ENCODE results near the gene DALRD3. TPM values are rescaled to one million over a fixed set of nuclear protein-coding genes. Genes with fewer than 3 reads are reported as not detected.
A peak's percentile ranks its signal among the peaks of the same experiment; 100 is the strongest.

Gene DALRD3
- total and polyA plus RNA-seq, 2 of the 8 experiments (the other 6 are each of a cell fraction or from before 2014, with no cell fraction given): 30.4 to 86.5 TPM

GRCh38 chr3:49020330-49021212 lies 2.2 kb upstream of the DALRD3 start:
- DNase-seq (ENCODE audit: low read depth in 1 of 2, low spot score in 2 of 2) (peak in 1 of 2 experiments; percentile 65), FAIRE-seq (no peak)
- H3K79me2 ChIP-seq (ENCODE audit: control insufficient read depth in 1 of 2, insufficient read depth in 2 of 2, low read length in 2 of 2): peaks cover 0 to 16% of the 10 kb centered on the region in 2 experiments; a peak in 1 of 4 replicates
- peak overlapping the region; percentile 91 for H3K27ac ChIP-seq (ENCODE audit: low read depth, low read length)
- peak overlapping the region; percentile 62 for H3K4ac ChIP-seq (replicated peaks; ENCODE audit: insufficient read length, low read depth, low read length)
- peak overlapping the region; percentile 62 for H4K91ac ChIP-seq (replicated peaks; ENCODE audit: insufficient read length, low read length)
- H2BK5ac ChIP-seq (ENCODE audit: low read depth, low read length): peak overlapping the region; percentile 98
- peak overlapping the region; percentile 75 for H3K56ac ChIP-seq (replicated peaks; ENCODE audit: insufficient read length, low read depth, low read length)
- H2BK12ac ChIP-seq (ENCODE audit: low read depth, low read length): 0 out of 2 replicates have a peak overlapping the region, but pooled peaks have one; percentile 75
- H3K23me2 ChIP-seq (ENCODE audit: low read depth, low read length): peaks cover 32% of the 10 kb centered on the region
- no peaks in the 10 kb centered on the region for H3K27me3 ChIP-seq (replicated peaks in 1 of 4; ENCODE audit: control insufficient read depth in 3 of 4, extremely low read depth in 1 of 4, insufficient read depth in 3 of 4, low read length in 3 of 4)
- H2AK5ac ChIP-seq (ENCODE audit: low read depth, low read length): 0 out of 2 replicates have a peak overlapping the region, but pooled peaks have one; percentile 77
- POLR2A ChIA-PET (ENCODE audit: partially characterized antibody): interaction anchor here (0.6 to 38.8 kb wide), 20 partner anchors 8 to 1326 kb away, joined by 3 to 1518 read pairs (median 6); partner anchors contain the start of genes DALRD3, IMPDH2, IP6K2 and KLHDC8B
- H3K18ac ChIP-seq (ENCODE audit: extremely low read depth, low read length): peak overlapping the region; percentile 6
- peaks cover 18 to 38% (median 26%) of the 10 kb centered on the region in 4 experiments for H3K36me3 ChIP-seq (ENCODE audit: control insufficient read depth in 2 of 4, insufficient read depth in 4 of 4, low read length in 3 of 4)
- peak overlapping the region; percentile 84 to 97 (median 95) for H3K4me3 ChIP-seq (ENCODE audit: extremely low read depth in 1 of 4, insufficient read depth in 2 of 4, low read depth in 3 of 4, low read length in 4 of 4)
- H2BK120ac ChIP-seq (replicated peaks; ENCODE audit: low read depth, low read length): no peak overlapping the region
- peak overlapping the region; percentile 96 to 98 for H3K4me2 ChIP-seq (ENCODE audit: insufficient read depth in 1 of 2, low read depth in 2 of 2, low read length in 2 of 2)
- H3K9ac ChIP-seq (replicated peaks in 1 of 4; ENCODE audit: extremely low read depth in 1 of 4, low read depth in 3 of 4, low read length in 3 of 4): peak overlapping the region; percentile 86 to 96 (median 93)
- H3K9me3 ChIP-seq (ENCODE audit: insufficient read depth in 2 of 2, low read depth in 1 of 2, low read length in 1 of 2): no peaks in the 10 kb centered on the region
- peak overlapping the region; percentile 99; the same call in 1 of the 2 replicates for H4K8ac ChIP-seq (ENCODE audit: extremely low read depth, insufficient read depth, low read length)
- peak overlapping the region; percentile 75 for H4K5ac ChIP-seq (ENCODE audit: insufficient read length, low read depth, low read length)
- H3K14ac ChIP-seq (ENCODE audit: insufficient read length): no peak overlapping the region
- no peak overlapping the region for H3K23ac ChIP-seq (ENCODE audit: insufficient read length)
- WGBS, 2 experiments (ENCODE audit: extremely low coverage in 1 of 2, insufficient coverage in 1 of 2, insufficient read length in 1 of 2, insufficient replicate concordance in 2 of 2, low coverage in 1 of 2, low lambda C conversion rate in 2 of 2, missing lambda C conversion rate in 1 of 2): 9% methylated on average over 35 of the region's 51 CpGs; no CpG with 5 or more reads in 1 of the 2 experiments
- no peak overlapping the region for H2BK20ac ChIP-seq (ENCODE audit: low read length)
- CTCF ChIA-PET (ENCODE audit: partially characterized antibody): interaction anchor here (0.6 to 24.3 kb wide), 11 partner anchors 8 to 519 kb away, joined by 3 to 467 read pairs (median 3); partner anchors contain the start of genes P4HTM, QARS1, QRICH1 and WDR6
- peaks cover 13 to 17% of the 10 kb centered on the region in 2 experiments for H4K20me1 ChIP-seq (replicated peaks in 1 of 2; ENCODE audit: control insufficient read depth in 1 of 2, insufficient read depth in 2 of 2, low read length in 2 of 2)
- H2AFZ ChIP-seq (ENCODE audit: low read length): no peak overlapping the region
- H3K79me1 ChIP-seq (ENCODE audit: low read depth, low read length): peaks cover 5% of the 10 kb centered on the region
- H2BK15ac ChIP-seq (ENCODE audit: low read length): no peak overlapping the region
- peaks cover 0 to 21% (median 13%) of the 10 kb centered on the region in 4 experiments; a peak in 6 of 7 replicates for H3K4me1 ChIP-seq (replicated peaks in 1 of 4; ENCODE audit: control insufficient read depth in 3 of 4, insufficient read depth in 4 of 4, low read length in 3 of 4)
- TF ChIP-seq PHF8 (conservative IDR thresholded peaks at IDR 0.05; ENCODE audit: low read depth, low read length) (peak; percentile 3; the same call in 1 of the 2 replicates), MAX (IDR thresholded peaks at IDR 0.05) (no peak), HDAC2 (IDR thresholded peaks at IDR 0.05; ENCODE audit: borderline replicate concordance in 1 of 2, low read depth in 2 of 2, low read length in 2 of 2) (0 out of 4 replicates have a peak, but pooled peaks of 1 of the 2 experiments have one; percentile 16), JUND (IDR thresholded peaks at IDR 0.05; ENCODE audit: low read length) (no peak), CTCF (IDR thresholded peaks at IDR 0.05; ENCODE audit: control extremely low read depth in 1 of 3, insufficient read depth in 1 of 3, low read depth in 1 of 3, low read length in 3 of 3) (no peak), CREB1 (IDR thresholded peaks at IDR 0.05) (0 out of 2 replicates have a peak, but pooled peaks have one; percentile 9), ASH2L (IDR thresholded peaks at IDR 0.05; ENCODE audit: low read length) (no peak)
